UCSD-AML1 (cell line): ENCODE measurements around the gene SLC6A6.

Experiments used
- DNase-seq: peaks from one replicate; lab custom pipeline; 2025; ENCODE audit not compliant: unreplicated experiment; lab: John Stamatoyannopoulos, UW

SLC6A6 gene

DNA sequence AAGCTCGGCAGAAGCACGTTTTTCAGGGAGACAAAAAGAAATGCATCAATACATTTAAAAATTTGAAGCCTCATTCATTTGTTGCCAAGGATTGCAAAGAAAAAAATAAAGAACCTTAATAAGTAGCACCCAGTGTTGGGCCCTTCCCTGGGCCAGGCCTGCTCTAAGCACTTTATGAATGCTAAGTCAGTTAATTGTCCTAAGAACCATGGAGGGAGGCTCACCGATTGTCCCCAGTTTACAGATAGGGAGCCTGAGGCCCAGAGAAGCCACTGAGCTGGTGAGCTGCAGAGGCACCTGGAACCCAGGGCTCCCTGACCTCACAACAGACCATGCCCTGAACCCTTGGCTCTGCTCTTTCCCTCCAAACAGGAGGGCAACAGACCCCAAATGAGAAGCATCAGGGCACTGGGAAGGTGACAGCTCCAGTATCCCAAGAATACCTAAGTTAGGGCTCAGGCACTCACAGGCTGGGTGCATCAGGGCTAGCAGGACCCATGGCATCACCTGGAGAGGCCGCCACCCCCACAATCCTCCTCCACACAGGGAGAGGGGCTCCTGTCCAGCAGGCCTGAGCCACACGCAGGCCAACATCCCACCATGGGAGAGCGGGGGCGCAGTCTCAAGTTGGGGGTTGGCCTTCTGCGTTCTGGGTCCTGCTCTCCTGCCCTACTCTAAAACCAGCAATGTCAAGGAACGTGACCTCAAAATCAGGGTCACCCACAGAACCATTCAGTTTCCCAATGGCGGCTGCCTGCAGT, 133.8 kb downstream of the SLC6A6 start:
- DNase-seq: no peak

DNA sequence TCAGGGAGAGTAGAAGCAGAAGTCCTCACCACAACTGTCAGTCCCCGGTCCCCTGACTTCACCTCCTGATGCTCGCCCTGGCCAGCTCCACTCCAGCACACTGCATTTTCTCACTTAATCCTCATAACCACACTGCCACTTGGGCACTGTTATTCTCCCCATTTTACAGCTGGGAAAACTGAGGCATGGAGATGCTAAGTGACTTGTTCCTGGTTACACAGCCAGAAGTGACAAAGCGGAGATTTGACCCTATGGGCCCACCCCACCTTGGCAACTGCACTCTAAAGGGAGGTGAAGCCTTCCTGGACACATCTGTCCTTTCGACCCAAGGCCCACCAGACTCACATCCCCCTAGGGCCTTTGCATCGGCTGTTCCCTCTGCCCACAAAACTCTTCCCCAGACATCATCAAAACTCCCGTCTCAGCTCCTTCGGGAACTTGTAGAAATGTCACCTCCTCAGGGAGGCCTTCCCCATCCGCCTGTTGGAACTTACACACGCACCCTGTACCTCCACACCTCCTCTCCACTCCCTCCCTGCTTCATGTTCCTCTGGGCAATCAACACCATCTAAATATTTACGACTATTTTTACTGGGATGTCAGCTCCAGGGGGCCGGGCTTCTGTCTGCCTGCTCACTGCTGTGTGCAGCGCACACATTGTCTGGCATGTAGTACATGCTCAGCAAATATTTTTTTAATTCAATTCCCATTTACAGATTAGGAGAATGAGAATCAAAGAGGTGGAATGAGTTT, 134.6 kb downstream of the SLC6A6 start:
- DNase-seq: no peak

- no peak for DNase-seq
Measured at GRCh38 chr3:14537590-14538450, 135.4 kb downstream of the SLC6A6 start.

DNA sequence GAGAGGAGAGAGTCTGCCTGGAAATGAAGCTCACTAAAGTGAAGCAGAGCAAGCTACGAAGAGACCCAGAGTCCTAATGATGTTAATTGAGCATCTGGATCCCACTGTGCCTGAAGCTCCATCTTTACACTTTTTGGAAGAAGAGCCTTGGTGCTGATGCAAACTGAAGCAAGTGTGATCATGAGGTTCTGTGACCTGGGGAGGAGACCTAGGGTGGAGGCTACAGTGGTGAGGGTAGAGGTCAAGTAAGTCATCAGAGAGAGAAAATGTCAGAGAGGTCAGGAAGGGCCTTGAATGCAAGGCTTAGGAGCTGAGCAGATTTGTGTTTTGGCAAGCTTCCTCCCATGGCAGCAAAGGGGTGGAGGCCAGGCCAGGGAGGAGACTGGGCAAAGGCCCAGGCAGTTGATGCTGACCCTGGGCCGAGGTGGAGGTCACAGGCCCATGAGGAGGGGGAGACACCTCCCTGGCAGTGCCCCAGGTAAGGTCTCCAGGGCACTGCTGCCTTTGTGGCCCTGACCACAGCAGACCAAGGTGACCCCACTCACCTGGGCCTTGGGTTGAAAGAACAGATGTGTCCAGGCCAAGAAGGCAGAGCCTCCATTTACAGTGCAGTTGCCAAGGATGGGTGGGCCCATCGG, 136.2 kb downstream of the SLC6A6 start:
- no peak for DNase-seq
